HepG2 (cell line): Measurements from ENCODE around the gene RNU6-8. TPM values are rescaled to one million over a fixed set of nuclear protein-coding genes. Genes with fewer than 3 reads are reported as not detected.
A peak's percentile ranks its signal among the peaks of the same experiment; 100 is the strongest.

Experiments used
- ATAC-seq: fragments of 200-7000 bp; cut with Tn5 transposase; 3 replicates; pipeline ENCODE4 v1.9.1; 2020; ENCODE audit warnings: mild to moderate bottlenecking, moderate library complexity
- BruUV-seq: library from RNA; stranded (reverse); fragments of 400-500 nt; replicated peaks from 2 replicates; lab custom pipeline; 2021; lab: Mats Ljungman, UMichigan
- CTCF ChIA-PET: fragments of 300-600 bp; formaldehyde crosslinking; extraction: SDS; loops from one replicate; lab custom pipeline; 2021; ENCODE audit warnings: low total read pairs, inconsistent platforms, low intra/inter-chr PET ratio; lab: Yijun Ruan, JAX
- POLR2A ChIA-PET: fragments of 350-600 bp; sonication (Branson Sonifier 250); formaldehyde crosslinking; loops from one replicate; lab custom pipeline; 2020; ENCODE audit warnings: antibody characterized with exemption, inconsistent platforms; lab: Yijun Ruan, JAX
- DNase-seq: peaks from one replicate; pipeline ENCODE4 v3.0.0-alpha.2; 2015; ENCODE audit warnings: low spot score
- FAIRE-seq: peaks from 3 replicates; lab custom pipeline; 2011; peaks lifted over from hg19 to GRCh38; lab: Jason Lieb, UNC
- H2AFZ ChIP-seq: one replicate; pipeline ENCODE4 v1.6.1; 2011; ENCODE audit warnings: low read length, inconsistent platforms
- H3K27ac ChIP-seq: fragments of 300-600 bp; 3 replicates; pipeline ENCODE4 v1.8.0; 2011; ENCODE audit warnings: mixed run types, mild to moderate bottlenecking, mixed read lengths, low read length, inconsistent platforms; ENCODE audit not compliant: insufficient read depth; ENCODE audit errors: extremely low read length
- H3K27me3 ChIP-seq, 2 experiments: fragments of 200-600 bp in 1 of 2; 2 replicates in 1 of 2; 3 replicates in 1 of 2; pipeline versions ENCODE4 v1.6.0 to v1.8.0; 2011; ENCODE audit warnings: low read length in 2 of 2, mild to moderate bottlenecking in 2 of 2, moderate library complexity in 2 of 2, inconsistent platforms in 1 of 2; ENCODE audit not compliant: insufficient read depth in 2 of 2, control insufficient read depth in 1 of 2
- H3K36me3 ChIP-seq, 2 experiments: fragments of 200-600 bp in 1 of 2; replicated peaks in 1 of 2; 2 replicates in 1 of 2; 3 replicates in 1 of 2; pipeline versions ENCODE4 v1.5.1 to v1.8.0; 2011; ENCODE audit warnings: low read length in 2 of 2, inconsistent platforms in 1 of 2; ENCODE audit not compliant: insufficient read depth in 2 of 2, control insufficient read depth in 1 of 2
- H3K4me1 ChIP-seq: 2 replicates; pipeline ENCODE4 v1.5.1; 2012; ENCODE audit warnings: low read length, inconsistent platforms; ENCODE audit not compliant: insufficient read depth
- H3K4me2 ChIP-seq: 2 replicates; pipeline ENCODE4 v1.6.0; 2011; ENCODE audit warnings: low read depth, low read length, inconsistent platforms
- H3K4me3 ChIP-seq, 3 experiments: fragments of 200-600 bp in 1 of 3; sonication (generic), shearing (Covaris generic) in 1 of 3; replicated peaks in 1 of 3; 2 replicates each; pipeline ENCODE4 v1.5.1; 2011 to 2016; ENCODE audit warnings: low read length in 3 of 3, inconsistent platforms in 2 of 3, low read depth in 2 of 3, mild to moderate bottlenecking in 2 of 3, control low read depth in 1 of 3, mixed read lengths in 1 of 3; ENCODE audit not compliant: insufficient read depth in 1 of 3
- H3K79me2 ChIP-seq: one replicate; pipeline ENCODE4 v1.6.1; 2011; ENCODE audit warnings: low read length, inconsistent platforms; ENCODE audit not compliant: insufficient read depth
- H3K9ac ChIP-seq: 2 replicates; pipeline ENCODE4 v1.6.0; 2011; ENCODE audit warnings: mild to moderate bottlenecking, low read depth, low read length, inconsistent platforms; ENCODE audit not compliant: insufficient read depth
- H3K9me3 ChIP-seq: 2 replicates; pipeline ENCODE4 v1.5.1; 2012; ENCODE audit warnings: mild to moderate bottlenecking, low read length
- H4K20me1 ChIP-seq: 2 replicates; pipeline ENCODE4 v1.6.0; 2011; ENCODE audit warnings: inconsistent platforms, mild to moderate bottlenecking, low read length, moderate library complexity; ENCODE audit not compliant: insufficient read depth
- GFI1 ChIP-seq: sonication (generic); formaldehyde crosslinking; IDR thresholded peaks from 2 replicates; pipeline ENCODE4 v1.5.0; 2020; ENCODE audit warnings: missing genetic modification reagents, mild to moderate bottlenecking, borderline replicate concordance
- HDAC6 ChIP-seq: fragments of 200-600 bp; sonication (generic); IDR thresholded peaks from 2 replicates; pipeline ENCODE4 v1.7.0; 2017; ENCODE audit warnings: mild to moderate bottlenecking, antibody characterized with exemption, low read length, low read depth
- HNF4A ChIP-seq: sonication (generic); formaldehyde crosslinking; IDR thresholded peaks from 2 replicates; pipeline ENCODE4 v1.4.0; 2020; ENCODE audit warnings: missing genetic modification reagents
- MED13 ChIP-seq: sonication (generic); formaldehyde crosslinking; IDR thresholded peaks from 2 replicates; pipeline ENCODE4 v1.5.0; 2020; ENCODE audit warnings: missing genetic modification reagents
- ONECUT2 ChIP-seq: sonication (generic); formaldehyde crosslinking; IDR thresholded peaks from 2 replicates; pipeline ENCODE4 v1.4.0; 2020; ENCODE audit warnings: missing genetic modification reagents
- SIN3A ChIP-seq: IDR thresholded peaks from 2 replicates; pipeline ENCODE4 v1.6.1; 2011; ENCODE audit warnings: low read depth, mild to moderate bottlenecking, control low read depth, low read length, borderline replicate concordance
- SMARCE1 ChIP-seq: fragments of 450-650 bp; IDR thresholded peaks from 2 replicates; pipeline ENCODE4 v1.6.1; 2017; ENCODE audit warnings: borderline replicate concordance
- TGIF2 ChIP-seq: IDR thresholded peaks from 2 replicates; pipeline ENCODE4 v1.6.1; 2016; ENCODE audit warnings: control low read depth, missing compliant biosample characterization
- ZNF292 ChIP-seq: sonication (generic); formaldehyde crosslinking; IDR thresholded peaks from 2 replicates; pipeline ENCODE4 v1.8.1; 2022; ENCODE audit warnings: mild to moderate bottlenecking, low read depth, missing genetic modification reagents, borderline replicate concordance
- ZNF329 ChIP-seq: sonication (generic); formaldehyde crosslinking; IDR thresholded peaks from 2 replicates; pipeline ENCODE4 v1.9.0; 2021; ENCODE audit warnings: low read depth, mild to moderate bottlenecking, missing genetic modification reagents
- ZNF33B ChIP-seq: sonication (generic); formaldehyde crosslinking; IDR thresholded peaks from 2 replicates; pipeline ENCODE4 v1.5.1; 2020; ENCODE audit warnings: mild to moderate bottlenecking, missing genetic modification reagents
- ZNF569 ChIP-seq: sonication (generic); formaldehyde crosslinking; IDR thresholded peaks from 2 replicates; pipeline ENCODE4 v1.5.0; 2020; ENCODE audit warnings: mild to moderate bottlenecking, missing genetic modification reagents, moderate library complexity, borderline replicate concordance
- ZNF652 ChIP-seq: IDR thresholded peaks from 2 replicates; pipeline ENCODE4 v1.6.1; 2016; ENCODE audit warnings: low read depth, borderline replicate concordance
- WGBS: methylation state at CpG from one replicate; pipeline ENCODE4 v1.1.6; 2017; ENCODE audit warnings: low lambda C conversion rate; 5-methylcytosine and 5-hydroxymethylcytosine counted together
- in situ Hi-C: cut with HindIII; loops from 2 replicates; pipeline ENCODE4 v1.10.0; 2017; ENCODE audit warnings: low pct_unique_long_range_greater_than_20kb; ENCODE audit not compliant: extremely low pct_ligation_motif_present
- intact Hi-C: fragments of 100-400 bp; cut with micrococcal nuclease; formaldehyde crosslinking; loops from one replicate; pipeline ENCODE4 v1.10.0; 2022; ENCODE audit not compliant: unreplicated experiment
- polyA plus RNA-seq, 8 experiments: library from polyadenylated mRNA; depleted of rRNA in 3 of 8; stranded (reverse) in 7 of 8; unstranded in 1 of 8; fragments of >200 nt; fragmentation: Illumina TruSeq in 4 of 8; extraction: Trizol in 4 of 8; gene quantifications; 2 replicates each; pipeline versions ENCODE4 v1.2.1 to v1.2.3, GENCODE V29; 2011 to 2016; ENCODE audit warnings: low read depth in 4 of 8, missing spikeins in 1 of 8, mixed read lengths in 1 of 8; ENCODE audit not compliant: insufficient read depth in 1 of 8
- total RNA-seq, 5 experiments: library from RNA; depleted of rRNA; stranded (reverse); fragments of >200 nt; fragmentation: Illumina TruSeq; extraction: Trizol; gene quantifications; 2 replicates each; pipeline ENCODE4 v1.2.3, GENCODE V29; 2016; ENCODE audit warnings: low read depth in 1 of 5
- TF ChIP-seq, protein P1 (sequence below): sonication (generic); formaldehyde crosslinking; IDR thresholded peaks from 2 replicates; pipeline ENCODE4 v1.4.0; 2020; ENCODE audit warnings: mild to moderate bottlenecking, missing genetic modification reagents
- TF ChIP-seq, protein P2 (sequence below): sonication (generic); formaldehyde crosslinking; conservative IDR thresholded peaks from 2 replicates; pipeline ENCODE4 v1.8.0; 2022; ENCODE audit warnings: low read depth, missing genetic modification reagents
- TF ChIP-seq, protein P3 (sequence below): sonication (generic); formaldehyde crosslinking; IDR thresholded peaks from 2 replicates; pipeline ENCODE4 v1.8.0; 2022; ENCODE audit warnings: low read depth, missing genetic modification reagents

Gene RNU6-8
- total and polyA plus RNA-seq, 2 of the 13 experiments (the other 11 are each of a cell fraction or from before 2014, with no cell fraction given): under 0.01 TPM; not detected in 1

DNA sequence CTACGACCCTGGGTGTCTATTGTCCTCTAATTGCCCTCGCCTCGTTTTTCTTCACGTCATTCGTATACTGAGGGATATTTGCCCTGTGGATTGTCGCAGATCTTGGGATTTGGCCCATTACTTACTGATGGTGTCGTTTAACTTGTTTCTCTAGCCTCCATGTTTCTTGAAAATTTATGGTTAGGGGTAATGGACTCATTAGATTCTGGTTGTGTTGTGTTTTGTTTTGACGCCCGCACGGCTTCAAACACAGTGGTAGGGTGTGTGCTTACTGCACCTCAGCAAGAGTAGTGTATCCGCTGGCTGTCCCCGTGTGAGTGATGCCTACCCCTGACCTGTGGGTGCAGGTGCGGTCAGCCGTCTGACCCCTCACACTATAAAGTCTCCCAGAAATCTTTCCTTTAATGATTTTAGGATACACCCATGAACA lies 874 bp upstream of the RNU6-8 start (continued):
- TF ChIP-seq, protein P1, sequence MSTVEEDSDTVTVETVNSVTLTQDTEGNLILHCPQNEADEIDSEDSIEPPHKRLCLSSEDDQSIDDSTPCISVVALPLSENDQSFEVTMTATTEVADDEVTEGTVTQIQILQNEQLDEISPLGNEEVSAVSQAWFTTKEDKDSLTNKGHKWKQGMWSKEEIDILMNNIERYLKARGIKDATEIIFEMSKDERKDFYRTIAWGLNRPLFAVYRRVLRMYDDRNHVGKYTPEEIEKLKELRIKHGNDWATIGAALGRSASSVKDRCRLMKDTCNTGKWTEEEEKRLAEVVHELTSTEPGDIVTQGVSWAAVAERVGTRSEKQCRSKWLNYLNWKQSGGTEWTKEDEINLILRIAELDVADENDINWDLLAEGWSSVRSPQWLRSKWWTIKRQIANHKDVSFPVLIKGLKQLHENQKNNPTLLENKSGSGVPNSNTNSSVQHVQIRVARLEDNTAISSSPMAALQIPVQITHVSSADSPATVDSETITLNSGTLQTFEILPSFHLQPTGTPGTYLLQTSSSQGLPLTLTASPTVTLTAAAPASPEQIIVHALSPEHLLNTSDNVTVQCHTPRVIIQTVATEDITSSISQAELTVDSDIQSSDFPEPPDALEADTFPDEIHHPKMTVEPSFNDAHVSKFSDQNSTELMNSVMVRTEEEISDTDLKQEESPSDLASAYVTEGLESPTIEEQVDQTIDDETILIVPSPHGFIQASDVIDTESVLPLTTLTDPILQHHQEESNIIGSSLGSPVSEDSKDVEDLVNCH (CRISPR knock-in tag): no peak
- TF ChIP-seq ZNF292 (CRISPR knock-in tag): no peak; the same call in 1 of the 2 replicates

DNA sequence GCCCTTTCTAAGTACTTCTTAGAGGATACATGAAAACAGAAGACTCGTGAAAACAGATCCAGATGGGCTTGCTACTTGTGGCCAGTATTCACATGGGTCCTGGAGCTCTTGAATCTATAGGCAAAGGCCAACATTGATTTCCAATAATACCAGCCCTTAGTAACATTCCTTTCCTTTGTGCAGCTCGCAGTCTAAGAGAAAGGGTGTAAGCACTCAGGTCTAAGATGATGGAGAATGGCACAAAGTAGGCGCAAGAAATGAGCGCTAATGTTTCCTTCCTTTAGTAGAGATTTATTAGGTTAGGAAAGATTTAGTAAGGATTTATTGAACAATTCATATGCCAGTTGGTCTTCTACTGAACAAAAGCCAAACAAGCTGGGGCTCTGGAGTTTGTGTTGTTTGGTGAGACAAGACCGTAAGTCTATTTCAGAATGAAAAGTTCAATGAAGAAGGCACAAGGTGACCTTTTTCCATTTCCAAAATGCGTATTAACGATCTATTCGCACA lies 525 bp downstream of the RNU6-8 start:
- in situ Hi-C loops: loop anchor here (5.0 kb wide), 1 partner anchor 125 kb away; the partner anchor contains the start of gene ARHGAP5
- Histone ChIP-seq H3K9me3 (no peaks in the 10 kb centered on the region), H3K79me2 (no peaks in the 10 kb centered on the region), H3K27me3 (no peaks in the 10 kb centered on the region; a peak in 1 of 5 replicates), H3K4me3 (peak overlapping the region; percentile 69 to 81 (median 75)), H3K4me1 (peaks cover 21% of the 10 kb centered on the region), H3K9ac (peak overlapping the region; percentile 91), H3K36me3 (no peaks in the 10 kb centered on the region), H3K27ac (peak overlapping the region; percentile 87), H4K20me1 (no peaks in the 10 kb centered on the region), H3K4me2 (peak overlapping the region; percentile 97), H2AFZ (peak overlapping the region; percentile 90)
- POLR2A ChIA-PET: interaction anchor here (1.4 to 3.0 kb wide), 3 partner anchors 125 to 782 kb away, joined by 11 to 89 read pairs (median 12); partner anchors contain the start of genes ARHGAP5, DTD2 and HEATR5A
- no peak for FAIRE-seq
- DNase-seq: peak; percentile 60
- CTCF ChIA-PET: no interaction called here
- ATAC-seq: peak; percentile 6
- WGBS: under 1% methylated on average over 8 of the region's 8 CpGs
- no TSS peak for BruUV-seq
- intact Hi-C loops: loop anchor here (2.0 to 10.0 kb wide), 8 partner anchors 22 to 1580 kb away; partner anchors contain the start of genes DTD2, HECTD1, NUBPL and SCFD1
- peak; percentile 20; the same call in 1 of the 2 replicates for TF ChIP-seq HNF4A (CRISPR knock-in tag)
- peak; percentile 34; the same call in 1 of the 2 replicates for TF ChIP-seq ZNF329
- TF ChIP-seq GFI1 (CRISPR knock-in tag): 0 out of 2 replicates have a peak, but pooled peaks have one; percentile 2
- peak; percentile 2; the same call in 1 of the 2 replicates for TF ChIP-seq ZNF569 (CRISPR knock-in tag)
- TF ChIP-seq ZNF652 (CRISPR knock-in tag): no peak
- no peak for TF ChIP-seq ZNF33B (CRISPR knock-in tag)
- TF ChIP-seq SMARCE1: no peak; the same call in 1 of the 2 replicates
- TF ChIP-seq, protein P2, sequence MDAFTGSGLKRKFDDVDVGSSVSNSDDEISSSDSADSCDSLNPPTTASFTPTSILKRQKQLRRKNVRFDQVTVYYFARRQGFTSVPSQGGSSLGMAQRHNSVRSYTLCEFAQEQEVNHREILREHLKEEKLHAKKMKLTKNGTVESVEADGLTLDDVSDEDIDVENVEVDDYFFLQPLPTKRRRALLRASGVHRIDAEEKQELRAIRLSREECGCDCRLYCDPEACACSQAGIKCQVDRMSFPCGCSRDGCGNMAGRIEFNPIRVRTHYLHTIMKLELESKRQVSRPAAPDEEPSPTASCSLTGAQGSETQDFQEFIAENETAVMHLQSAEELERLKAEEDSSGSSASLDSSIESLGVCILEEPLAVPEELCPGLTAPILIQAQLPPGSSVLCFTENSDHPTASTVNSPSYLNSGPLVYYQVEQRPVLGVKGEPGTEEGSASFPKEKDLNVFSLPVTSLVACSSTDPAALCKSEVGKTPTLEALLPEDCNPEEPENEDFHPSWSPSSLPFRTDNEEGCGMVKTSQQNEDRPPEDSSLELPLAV (CRISPR knock-in tag): 0 out of 2 replicates have a peak, but pooled peaks have one; percentile 5
- TF ChIP-seq MED13 (CRISPR knock-in tag): 0 out of 2 replicates have a peak, but pooled peaks have one; percentile 9
- peak; percentile 55; the same call in 1 of the 2 replicates for TF ChIP-seq TGIF2 (CRISPR knock-in tag)
- peak; percentile 53; the same call in 1 of the 2 replicates for TF ChIP-seq SIN3A
- TF ChIP-seq HDAC6: 0 out of 2 replicates have a peak, but pooled peaks have one; percentile 40
- peak; percentile 88 for TF ChIP-seq ONECUT2 (CRISPR knock-in tag)
- TF ChIP-seq, protein P3, sequence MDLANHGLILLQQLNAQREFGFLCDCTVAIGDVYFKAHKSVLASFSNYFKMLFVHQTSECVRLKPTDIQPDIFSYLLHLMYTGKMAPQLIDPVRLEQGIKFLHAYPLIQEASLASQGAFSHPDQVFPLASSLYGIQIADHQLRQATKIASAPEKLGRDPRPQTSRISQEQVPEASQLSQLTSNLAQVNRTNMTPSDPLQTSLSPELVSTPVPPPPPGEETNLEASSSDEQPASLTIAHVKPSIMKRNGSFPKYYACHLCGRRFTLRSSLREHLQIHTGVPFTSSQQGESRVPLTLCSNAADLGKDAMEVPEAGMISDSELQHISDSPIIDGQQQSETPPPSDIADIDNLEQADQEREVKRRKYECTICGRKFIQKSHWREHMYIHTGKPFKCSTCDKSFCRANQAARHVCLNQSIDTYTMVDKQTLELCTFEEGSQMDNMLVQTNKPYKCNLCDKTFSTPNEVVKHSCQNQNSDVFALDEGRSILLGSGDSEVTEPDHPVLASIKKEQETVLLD (CRISPR knock-in tag): 0 out of 2 replicates have a peak, but pooled peaks have one; percentile 20
